HepG2 (cell line): ENCODE results near the gene ST3GAL5. TPM values are rescaled to one million over a fixed set of nuclear protein-coding genes. Genes with fewer than 3 reads are reported as not detected.

Experiments
- ARID5B ChIP-seq: IDR thresholded peaks from 2 replicates; pipeline ENCODE4 v1.4.0; 2020; ENCODE audit warnings: mild to moderate bottlenecking, missing genetic modification reagents
- EP300 ChIP-seq, 3 experiments: sonication (generic) in 1 of 3; formaldehyde crosslinking in 1 of 3; IDR thresholded peaks; 2 replicates each; pipeline versions ENCODE4 v1.5.1 to v1.6.1; 2011 to 2020; ENCODE audit warnings: low read depth in 2 of 3, low read length in 2 of 3, borderline replicate concordance in 1 of 3, improper control_type of control experiment in 1 of 3, mild to moderate bottlenecking in 1 of 3, missing genetic modification reagents in 1 of 3, moderate library complexity in 1 of 3
- FOSL2 ChIP-seq: sonication (generic); formaldehyde crosslinking; IDR thresholded peaks from 2 replicates; pipeline ENCODE4 v1.4.0; 2020; ENCODE audit warnings: missing genetic modification reagents
- HNF4A ChIP-seq: sonication (generic); formaldehyde crosslinking; IDR thresholded peaks from 2 replicates; pipeline ENCODE4 v1.4.0; 2020; ENCODE audit warnings: missing genetic modification reagents
- HNF4G ChIP-seq, 2 experiments: sonication (generic) in 1 of 2; formaldehyde crosslinking in 1 of 2; IDR thresholded peaks; 2 replicates each; pipeline versions ENCODE4 v1.4.0 to v1.6.1; 2011 to 2020; ENCODE audit warnings: borderline replicate concordance in 2 of 2, low read depth in 2 of 2, mild to moderate bottlenecking in 2 of 2, low read length in 1 of 2, missing genetic modification reagents in 1 of 2, moderate library complexity in 1 of 2
- KDM1A ChIP-seq: IDR thresholded peaks from 2 replicates; pipeline ENCODE4 v1.6.1; 2016; ENCODE audit warnings: missing compliant biosample characterization
- NR2F6 ChIP-seq, 2 experiments: IDR thresholded peaks; 2 replicates each; pipeline ENCODE4 v1.6.1; 2016; ENCODE audit warnings: antibody characterized with exemption in 1 of 2, mild to moderate bottlenecking in 1 of 2
- PHF5A ChIP-seq: IDR thresholded peaks from one replicate; pipeline ENCODE4 v1.6.1; 2018; ENCODE audit warnings: low read depth, missing genetic modification reagents; ENCODE audit not compliant: unreplicated experiment
- RARA ChIP-seq: IDR thresholded peaks from 2 replicates; pipeline ENCODE4 v1.6.1; 2016; ENCODE audit warnings: missing genetic modification reagents, missing compliant biosample characterization
- SALL1 ChIP-seq: sonication (generic); formaldehyde crosslinking; IDR thresholded peaks from 2 replicates; pipeline ENCODE4 v1.8.0; 2022; ENCODE audit warnings: mild to moderate bottlenecking, missing genetic modification reagents
- THAP11 ChIP-seq: IDR thresholded peaks from 2 replicates; pipeline ENCODE4 v1.6.1; 2016; ENCODE audit warnings: missing biosample characterization, missing genetic modification reagents
- TRIM24 ChIP-seq: sonication (generic); formaldehyde crosslinking; IDR thresholded peaks from 2 replicates; pipeline ENCODE4 v1.8.0; 2022; ENCODE audit warnings: mild to moderate bottlenecking, missing genetic modification reagents
- WIZ ChIP-seq: sonication (generic); formaldehyde crosslinking; IDR thresholded peaks from 2 replicates; pipeline ENCODE4 v1.5.1; 2020; ENCODE audit warnings: mild to moderate bottlenecking, missing genetic modification reagents
- ZBTB14 ChIP-seq: sonication (generic); formaldehyde crosslinking; IDR thresholded peaks from 2 replicates; pipeline ENCODE4 v1.4.0; 2020; ENCODE audit warnings: missing genetic modification reagents
- ZBTB7A ChIP-seq: sonication (generic); formaldehyde crosslinking; IDR thresholded peaks from 2 replicates; pipeline ENCODE4 v1.8.0; 2022; ENCODE audit warnings: mild to moderate bottlenecking, missing genetic modification reagents
- ZMYM3 ChIP-seq: sonication (generic); formaldehyde crosslinking; IDR thresholded peaks from 2 replicates; pipeline ENCODE4 v1.5.1; 2020; ENCODE audit warnings: mild to moderate bottlenecking, missing genetic modification reagents
- ZNF253 ChIP-seq: sonication (generic); formaldehyde crosslinking; IDR thresholded peaks from 2 replicates; pipeline ENCODE4 v1.8.0; 2022; ENCODE audit warnings: mild to moderate bottlenecking, missing genetic modification reagents, borderline replicate concordance
- ZNF280D ChIP-seq: sonication (generic); formaldehyde crosslinking; IDR thresholded peaks from 2 replicates; pipeline ENCODE4 v1.5.1; 2020; ENCODE audit warnings: mild to moderate bottlenecking, missing genetic modification reagents
- ZNF33B ChIP-seq: sonication (generic); formaldehyde crosslinking; IDR thresholded peaks from 2 replicates; pipeline ENCODE4 v1.5.1; 2020; ENCODE audit warnings: mild to moderate bottlenecking, missing genetic modification reagents
- ZNF501 ChIP-seq: sonication (generic); formaldehyde crosslinking; IDR thresholded peaks from 2 replicates; pipeline ENCODE4 v1.5.1; 2020; ENCODE audit warnings: mild to moderate bottlenecking, moderate library complexity, missing genetic modification reagents
- ZSCAN22 ChIP-seq: sonication (generic); formaldehyde crosslinking; IDR thresholded peaks from 2 replicates; pipeline ENCODE4 v1.4.0; 2020; ENCODE audit warnings: mild to moderate bottlenecking, missing genetic modification reagents
- polyA plus RNA-seq, 8 experiments: library from polyadenylated mRNA; depleted of rRNA in 3 of 8; stranded (reverse) in 7 of 8; unstranded in 1 of 8; fragments of >200 nt; fragmentation: Illumina TruSeq in 4 of 8; extraction: Trizol in 4 of 8; gene quantifications; 2 replicates each; pipeline versions ENCODE4 v1.2.1 to v1.2.3, GENCODE V29; 2011 to 2016; ENCODE audit warnings: low read depth in 4 of 8, missing spikeins in 1 of 8, mixed read lengths in 1 of 8; ENCODE audit not compliant: insufficient read depth in 1 of 8
- total RNA-seq, 5 experiments: library from RNA; depleted of rRNA; stranded (reverse); fragments of >200 nt; fragmentation: Illumina TruSeq; extraction: Trizol; gene quantifications; 2 replicates each; pipeline ENCODE4 v1.2.3, GENCODE V29; 2016; ENCODE audit warnings: low read depth in 1 of 5

ST3GAL5 gene
- total and polyA plus RNA-seq, 2 of the 13 experiments (the other 11 are each of a cell fraction or from before 2014, with no cell fraction given): 1.3 to 2.0 TPM

GRCh38 chr2:85799215-85799956 lies 89.4 kb downstream of the ST3GAL5 start (continued):
- TF ChIP-seq ARID5B (CRISPR knock-in tag) (peak; percentile 68), ZMYM3 (CRISPR knock-in tag) (peak; percentile 25; the same call in 1 of the 2 replicates), TRIM24 (CRISPR knock-in tag) (peak; percentile 62), NR2F6 (IDR thresholded peaks at IDR 0.05) (no peak), NR2F6 (CRISPR knock-in tag; IDR thresholded peaks at IDR 0.05) (peak; percentile 28; the same call in 1 of the 2 replicates), PHF5A (CRISPR knock-in tag) (no peak), ZBTB14 (no peak), ZNF33B (CRISPR knock-in tag) (no peak), THAP11 (CRISPR knock-in tag) (peak; percentile 39; the same call in 1 of the 2 replicates), ZNF501 (CRISPR knock-in tag) (peak; percentile 32; the same call in 1 of the 2 replicates), FOSL2 (CRISPR knock-in tag) (peak; percentile 87), ZNF280D (no peak), HNF4A (CRISPR knock-in tag) (peak; percentile 91), HNF4G (IDR thresholded peaks at IDR 0.05; ENCODE audit: borderline replicate concordance, low read depth, low read length) (peak; percentile 79), HNF4G (CRISPR knock-in tag; IDR thresholded peaks at IDR 0.05; ENCODE audit: borderline replicate concordance, low read depth) (peak; percentile 80), SALL1 (peak; percentile 63), ZNF253 (CRISPR knock-in tag) (0 out of 2 replicates have a peak, but pooled peaks have one; percentile 43), ZSCAN22 (CRISPR knock-in tag) (no peak), ZBTB7A (CRISPR knock-in tag) (peak; percentile 18; the same call in 1 of the 2 replicates), RARA (peak; percentile 82), EP300 (IDR thresholded peaks at IDR 0.05; ENCODE audit: low read depth in 2 of 2, low read length in 2 of 2) (peak in 1 of 2 experiments; percentile 60; a peak in 2 of 4 replicates), EP300 (CRISPR knock-in tag; IDR thresholded peaks at IDR 0.05; ENCODE audit: borderline replicate concordance) (no peak), KDM1A (CRISPR knock-in tag) (0 out of 2 replicates have a peak, but pooled peaks have one; percentile 31), WIZ (CRISPR knock-in tag) (no peak)
